NCI-H1048 (cell line): ENCODE measurements around the gene SLC6A12.

Experiments used
- DNase-seq: peaks from one replicate; lab custom pipeline; 2025; lab: John Stamatoyannopoulos, UW

SLC6A12 gene

DNA sequence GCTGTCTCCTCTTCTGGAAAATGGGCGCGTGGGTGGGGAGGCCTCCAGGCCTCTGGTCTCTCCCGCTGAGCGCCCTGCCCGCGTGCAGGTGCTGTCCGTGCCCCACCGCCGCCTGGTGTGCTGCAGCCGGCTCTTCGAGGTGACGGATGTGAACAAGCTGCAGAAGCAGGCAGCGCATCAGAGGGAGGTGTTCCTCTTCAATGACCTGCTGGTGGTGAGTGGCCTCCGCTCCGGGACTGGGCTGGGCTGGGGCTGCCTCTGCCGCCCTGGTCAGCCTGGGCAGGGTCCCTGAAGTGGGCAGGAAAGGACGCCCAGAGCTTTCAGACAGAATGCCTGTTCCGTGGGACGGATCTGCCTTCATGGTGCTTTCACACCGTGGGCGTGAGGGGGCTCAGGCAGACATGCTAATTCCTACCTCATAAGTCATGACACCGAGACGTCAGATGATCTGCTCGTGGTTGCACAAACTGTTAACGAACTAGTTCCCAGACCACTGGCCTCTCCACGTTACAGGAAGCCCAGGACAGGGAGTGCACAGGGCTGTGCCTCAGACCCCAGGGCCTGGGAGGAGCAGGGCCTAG lies 50.5 kb downstream of the SLC6A12 start:
- no peak for DNase-seq

DNA sequence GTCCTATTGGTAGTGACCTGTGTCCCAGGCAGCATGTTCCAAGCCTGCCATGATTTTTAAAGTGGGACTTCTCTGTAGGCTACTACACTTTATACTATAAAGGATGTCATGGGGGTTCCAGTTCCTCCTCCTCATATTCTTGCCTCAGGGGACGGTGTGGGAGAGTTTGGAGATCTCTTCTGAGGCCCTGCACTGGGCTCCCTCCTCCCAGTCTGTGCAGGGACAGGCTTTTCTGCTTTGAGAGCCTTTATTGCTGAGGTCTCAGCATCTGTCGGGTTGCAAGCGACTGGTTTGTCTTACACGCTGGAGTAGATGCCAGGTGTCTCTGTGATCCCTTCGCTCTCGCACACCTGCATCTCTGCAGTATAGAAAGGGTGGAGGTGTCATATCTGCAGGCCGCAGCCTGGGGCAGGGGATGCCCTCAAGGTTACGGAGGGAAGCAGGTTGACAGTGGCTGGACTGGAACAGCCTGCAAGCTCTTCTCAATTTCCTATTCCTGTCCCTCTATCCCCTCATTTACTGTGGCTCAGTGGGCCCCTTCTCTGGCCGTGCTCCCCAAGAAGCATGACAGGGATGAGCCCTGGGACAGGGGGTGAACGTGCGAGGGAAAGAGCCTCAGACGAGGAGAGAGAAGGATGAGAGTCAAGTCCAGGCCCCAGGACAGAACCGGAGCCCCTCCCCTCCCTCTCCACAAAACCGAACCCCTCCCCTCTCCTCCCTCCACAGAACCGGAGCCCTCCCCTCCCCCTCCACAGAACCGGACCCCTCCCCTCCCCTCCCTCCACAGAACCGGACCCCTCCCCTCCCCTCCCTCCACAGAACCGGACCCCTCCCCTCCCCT lies 51.3 kb downstream of the SLC6A12 start:
- DNase-seq, result no peak

DNA sequence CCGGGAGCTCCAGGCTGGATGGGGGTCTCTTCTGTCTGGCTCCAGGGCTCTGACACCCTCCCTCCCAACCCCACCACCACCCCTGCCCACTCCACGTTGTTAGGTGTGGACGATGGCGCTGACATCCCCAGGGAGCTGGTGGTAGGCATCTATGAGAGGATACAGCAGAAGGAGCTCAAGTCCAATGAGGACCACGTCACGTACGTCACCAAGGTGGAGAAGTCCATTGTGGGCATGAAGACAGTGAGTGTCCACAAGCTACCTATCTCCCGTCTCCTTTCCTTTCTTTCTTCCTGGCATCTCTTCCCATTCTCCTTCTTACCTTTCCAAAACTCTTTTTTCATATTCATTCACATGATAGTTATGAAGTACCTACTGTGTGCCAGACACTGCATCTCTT lies 52.1 kb downstream of the SLC6A12 start:
- no peak for DNase-seq

DNA sequence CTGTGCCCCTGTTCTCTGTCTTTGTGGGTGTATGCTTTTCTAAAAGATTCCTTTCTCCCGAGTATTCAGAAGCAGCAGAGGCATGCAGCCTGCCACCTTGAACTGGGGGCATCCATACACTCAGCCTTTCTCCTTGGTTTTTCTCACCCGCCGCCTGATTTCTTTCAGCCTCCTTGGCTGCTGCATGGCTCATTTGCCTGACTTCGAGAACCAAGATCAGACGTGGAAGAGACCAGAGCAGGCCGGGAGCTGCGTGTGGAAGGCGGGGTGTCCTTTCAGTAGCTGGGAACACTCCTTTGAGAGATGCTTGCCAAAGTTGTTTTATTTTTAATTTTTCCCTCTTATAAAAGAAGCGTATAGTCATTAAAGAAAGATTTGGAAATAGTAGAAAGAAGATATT lies 53.1 kb downstream of the SLC6A12 start:
- DNase-seq, result no peak

DNA sequence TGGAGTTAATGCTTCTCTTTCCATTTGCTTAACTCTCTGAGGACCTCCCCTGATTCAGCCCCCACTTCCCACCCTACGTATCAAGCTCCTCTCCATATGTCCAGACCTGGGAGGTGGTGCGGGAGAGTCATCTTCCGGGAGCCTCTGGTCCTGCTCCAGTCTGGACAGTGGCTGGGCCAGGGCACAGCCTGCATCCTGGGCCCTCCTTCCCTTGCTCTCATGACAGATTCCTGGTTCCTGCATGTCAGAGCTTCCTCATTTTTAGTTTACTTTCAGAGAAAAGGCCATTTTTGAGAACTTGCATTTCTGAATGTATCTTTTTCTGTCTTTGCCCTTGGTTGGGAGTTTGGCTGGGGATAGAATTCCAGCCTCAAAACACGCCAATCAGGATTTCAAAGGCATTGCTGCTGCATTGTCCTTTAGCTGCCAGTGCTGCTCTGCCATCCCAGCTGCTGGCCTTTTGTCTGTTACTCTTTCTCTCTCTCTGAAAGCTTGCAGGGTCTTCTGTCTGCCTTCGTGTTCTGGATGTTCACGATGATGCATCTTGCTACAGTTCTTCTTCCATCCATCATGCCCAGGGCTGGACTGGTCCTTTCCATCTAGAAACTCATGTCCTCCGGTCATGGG lies 54.7 kb downstream of the SLC6A12 start:
- no peak for DNase-seq

DNA sequence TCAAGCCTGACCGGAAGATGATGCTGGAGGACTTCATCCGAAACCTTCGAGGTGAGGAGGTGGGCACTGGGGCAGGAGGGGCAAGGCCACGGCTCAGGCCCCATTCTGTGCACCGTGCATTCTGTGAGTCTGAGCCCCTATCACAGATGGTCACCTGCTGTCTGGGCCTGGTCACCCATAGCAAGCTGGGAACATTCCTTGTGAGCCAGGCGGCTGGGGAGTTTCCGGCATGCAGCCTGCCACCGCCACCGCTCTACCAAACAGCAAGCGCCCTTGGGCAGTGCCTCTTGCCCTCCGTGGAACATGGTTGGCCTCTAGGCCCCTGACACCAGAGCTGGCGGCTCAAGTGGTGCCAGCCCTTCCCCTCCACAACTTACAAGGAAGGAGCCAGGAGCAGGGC lies 56.3 kb downstream of the SLC6A12 start:
- no peak for DNase-seq

DNA sequence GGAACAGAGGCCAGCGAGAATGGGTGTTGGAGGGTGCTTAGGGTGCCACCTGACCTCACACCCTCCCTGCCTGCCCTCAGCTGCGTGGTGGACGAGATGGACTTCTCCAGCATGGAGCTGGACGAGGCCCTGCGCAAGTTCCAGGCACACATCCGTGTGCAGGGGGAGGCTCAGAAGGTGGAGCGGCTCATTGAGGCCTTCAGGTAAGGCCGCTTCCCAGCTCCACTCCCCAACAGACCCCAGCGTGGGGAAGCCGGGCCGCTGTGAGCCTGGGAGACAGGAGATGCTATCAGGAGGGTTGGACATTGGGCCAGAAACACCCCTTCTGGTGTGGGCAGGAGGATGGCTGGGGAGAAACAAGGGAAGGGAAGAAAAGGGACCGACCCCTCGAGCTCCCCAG lies 57.0 kb downstream of the SLC6A12 start:
- DNase-seq, result no peak

DNA sequence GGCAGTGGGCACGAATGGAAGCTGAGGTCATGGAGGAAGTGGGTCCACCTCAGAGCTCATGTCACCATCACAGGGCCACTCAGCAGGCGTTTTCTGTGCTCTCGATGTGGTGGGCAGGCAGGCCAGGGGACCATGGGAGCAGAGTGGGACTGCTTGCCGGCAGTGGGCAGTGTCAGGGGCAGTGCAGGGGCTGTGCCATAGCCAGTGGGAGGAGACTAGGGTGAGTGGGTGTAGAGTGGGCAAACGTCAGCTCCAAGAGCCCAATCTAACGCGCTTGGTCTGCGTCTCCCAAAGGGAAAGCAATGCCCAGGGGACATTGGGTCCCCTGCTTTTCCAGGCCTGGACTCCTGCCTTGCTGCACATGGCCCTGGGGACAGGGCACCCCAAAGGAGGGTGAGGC lies 58.3 kb downstream of the SLC6A12 start:
- DNase-seq, result no peak

DNA sequence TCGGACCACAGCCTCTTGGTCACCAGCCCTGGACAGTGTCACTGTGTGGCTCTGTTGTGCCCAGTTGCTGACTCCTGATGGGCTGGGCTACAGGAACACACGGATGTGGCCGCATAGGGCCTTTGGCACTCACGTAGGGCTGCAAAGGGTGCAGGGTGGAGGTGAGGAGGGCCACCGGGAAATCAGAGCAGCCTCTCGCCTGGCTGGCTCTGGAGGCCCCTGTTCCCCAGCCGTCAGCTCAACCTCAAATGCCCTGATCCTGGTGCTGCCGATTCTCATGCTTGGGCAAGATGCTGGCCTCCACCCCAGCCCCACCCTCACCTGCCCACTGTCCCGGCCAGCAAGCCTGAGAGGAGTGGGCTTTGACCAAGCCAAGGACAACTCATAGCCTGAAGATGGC lies 59.0 kb downstream of the SLC6A12 start:
- no peak for DNase-seq

DNA sequence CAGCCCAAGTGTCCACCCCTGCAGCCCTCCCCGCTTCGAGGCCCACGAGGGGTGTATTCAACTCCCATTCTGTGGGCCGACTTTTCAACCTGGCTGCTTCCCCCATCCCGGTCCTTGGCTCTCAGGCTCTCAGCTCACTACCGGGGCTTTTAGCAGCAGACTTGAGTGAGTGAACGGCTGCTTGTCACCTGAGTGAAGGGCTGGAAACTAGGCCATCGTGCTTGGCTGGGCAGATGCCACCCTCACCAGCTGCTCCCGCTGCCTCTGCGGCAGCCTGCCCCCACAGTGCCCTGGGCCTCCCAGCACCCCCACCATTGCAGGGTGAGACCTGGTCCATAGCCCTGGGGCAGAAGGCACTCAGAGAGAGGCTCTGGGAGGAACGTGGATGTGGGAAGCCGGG lies 59.9 kb downstream of the SLC6A12 start:
- no peak for DNase-seq

DNA sequence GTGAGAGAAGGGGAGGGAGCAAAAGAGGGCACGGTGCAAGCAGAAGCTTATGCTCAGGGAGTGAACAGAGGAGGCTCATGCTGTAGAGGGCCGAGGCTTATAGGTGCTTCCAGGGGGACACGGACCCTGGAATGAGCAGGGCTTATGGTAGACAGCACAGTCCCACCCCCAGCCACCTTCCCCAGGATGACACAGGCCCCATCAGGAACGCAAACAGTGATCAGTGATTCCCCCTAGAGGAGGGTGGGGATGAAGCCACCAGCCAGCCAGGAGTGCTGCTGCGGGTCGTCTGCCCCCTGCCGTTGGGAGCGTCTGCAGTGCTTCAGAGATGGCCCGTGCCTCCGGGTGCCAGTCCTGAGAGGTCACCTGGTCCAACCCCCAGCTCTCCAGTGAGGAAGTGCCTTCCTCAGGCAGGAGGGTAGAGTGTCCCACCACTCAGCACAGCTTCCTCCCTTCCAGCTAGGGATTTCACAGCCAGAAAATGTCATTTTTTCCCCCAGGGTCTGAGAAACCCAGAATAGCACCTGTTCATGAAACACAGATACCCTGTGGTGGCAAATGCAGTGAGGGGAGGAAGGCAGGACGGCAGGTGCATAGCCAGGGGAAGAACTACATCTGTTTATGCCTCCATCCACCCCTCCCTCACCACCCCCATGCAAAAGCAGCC lies 60.7 kb downstream of the SLC6A12 start:
- DNase-seq, result no peak

DNA sequence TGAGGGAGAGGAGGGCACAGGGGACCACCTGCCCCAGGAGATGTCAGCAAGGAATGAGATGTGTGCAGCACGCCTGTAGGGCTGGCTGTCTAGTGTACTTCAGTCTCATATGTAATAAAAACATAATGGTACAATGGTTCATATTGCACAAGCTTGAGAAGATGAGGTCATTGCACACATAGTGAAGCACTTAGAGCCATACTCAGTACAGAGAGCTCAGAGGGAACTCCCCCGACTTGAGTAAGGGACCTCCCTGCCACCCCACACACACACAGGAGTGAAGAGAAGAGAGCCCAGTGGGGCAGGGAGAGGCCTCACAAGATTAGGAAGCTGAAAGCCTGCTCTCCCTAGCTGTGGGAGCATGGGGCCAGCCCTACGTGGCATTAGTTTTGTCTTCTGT lies 61.5 kb downstream of the SLC6A12 start:
- DNase-seq, result no peak

DNA sequence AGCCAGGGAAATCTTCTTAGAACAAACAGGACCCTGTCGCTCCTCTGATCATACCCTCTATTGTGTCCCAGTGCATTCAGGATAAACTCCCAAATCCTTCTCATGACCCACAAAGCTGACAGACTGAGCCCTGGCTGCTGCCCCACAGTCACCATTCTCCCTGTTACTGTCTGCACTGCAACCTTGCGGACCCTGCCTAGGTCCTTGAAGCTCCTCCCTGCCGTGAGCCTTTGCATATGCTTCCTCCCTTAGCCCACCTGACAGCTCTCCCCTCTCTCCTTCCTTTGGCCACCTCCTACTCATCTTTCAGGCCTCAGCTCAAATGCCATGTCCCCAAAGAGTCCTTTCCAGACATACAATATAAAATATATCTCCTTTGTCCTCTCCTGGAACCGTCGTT lies 62.4 kb downstream of the SLC6A12 start:
- DNase-seq, result no peak

DNA sequence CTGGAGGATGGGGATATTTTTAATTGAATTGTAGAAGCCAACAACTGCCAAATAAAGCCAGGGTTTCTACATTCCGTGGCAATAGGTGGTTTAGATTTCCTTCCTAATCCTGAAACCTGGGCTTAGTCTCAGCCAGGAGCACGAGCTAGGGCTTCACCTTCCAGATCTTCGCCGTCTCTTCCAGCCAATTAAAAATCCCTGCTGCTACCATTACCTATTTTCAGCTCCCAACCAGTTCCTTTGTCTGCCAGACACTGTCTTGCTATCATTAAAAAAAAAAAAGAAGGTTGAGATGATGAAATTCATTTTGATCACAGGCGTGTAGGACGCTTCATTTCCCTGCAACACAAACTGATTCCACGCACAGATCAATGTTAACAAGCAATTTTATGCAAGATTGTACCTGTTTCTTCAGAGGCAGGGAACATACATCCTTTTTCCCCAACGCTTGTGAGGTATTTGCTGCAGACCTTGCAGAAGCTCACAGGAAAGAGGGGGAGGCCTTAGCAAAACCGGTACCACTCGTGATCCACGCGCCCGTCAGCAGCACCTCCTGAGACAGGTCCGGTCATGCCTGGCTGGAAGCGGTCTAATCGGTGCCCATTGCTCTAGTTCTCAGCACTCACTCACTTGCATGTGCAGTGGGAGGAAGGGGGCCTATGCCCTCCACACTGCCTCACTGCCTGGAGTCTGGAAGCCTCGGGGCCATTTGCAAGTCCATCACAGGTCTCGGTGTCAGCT lies 65.1 kb downstream of the SLC6A12 start:
- no peak for DNase-seq

DNA sequence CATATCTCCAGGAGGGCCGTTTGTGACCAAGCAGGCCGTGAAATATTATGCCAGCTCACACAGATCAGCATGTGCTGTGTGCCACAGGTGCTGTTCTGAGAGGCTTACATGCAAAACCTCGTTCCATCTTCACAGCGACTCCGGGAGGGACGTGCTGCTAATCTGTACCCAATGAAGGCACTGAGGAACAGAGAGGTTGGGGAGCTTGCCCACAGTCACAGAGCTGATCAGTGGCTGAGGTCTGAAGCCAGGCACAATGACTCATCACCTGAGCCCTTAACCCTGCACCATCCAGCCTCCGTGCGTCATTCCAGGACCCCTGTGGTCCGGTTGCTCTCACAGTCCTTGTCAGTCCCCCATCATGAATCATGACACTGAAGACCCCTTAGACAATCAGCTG lies 66.7 kb downstream of the SLC6A12 start:
- no peak for DNase-seq

DNA sequence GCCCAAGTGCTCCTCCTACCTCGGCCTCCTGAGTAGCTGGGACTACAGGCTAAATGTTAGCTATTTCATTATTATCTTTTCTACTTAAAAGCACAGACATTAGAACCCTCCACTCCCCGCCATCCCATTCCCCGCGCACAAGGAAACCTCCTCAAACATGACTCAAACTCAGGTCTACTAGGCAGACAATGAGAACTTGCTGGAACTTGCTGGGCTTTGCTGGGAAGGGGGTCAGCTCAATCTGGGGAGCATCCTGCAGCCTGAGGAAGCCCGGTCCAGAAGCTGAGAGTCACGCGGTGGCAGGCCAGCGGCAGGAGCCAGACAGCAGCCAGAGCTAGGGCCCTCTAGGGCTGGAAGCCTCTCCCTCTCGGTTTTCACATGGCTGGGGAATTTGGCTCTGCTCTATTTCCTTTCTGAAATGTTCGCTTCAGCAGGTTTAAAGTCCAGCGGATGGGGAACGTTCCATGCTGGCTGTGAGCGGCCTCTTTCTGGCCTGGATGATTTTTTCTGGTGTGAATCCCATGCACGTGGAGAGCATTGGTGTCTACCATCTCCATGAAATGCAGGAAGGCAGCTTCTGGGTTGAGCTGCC lies 68.5 kb downstream of the SLC6A12 start:
- no peak for DNase-seq

DNA sequence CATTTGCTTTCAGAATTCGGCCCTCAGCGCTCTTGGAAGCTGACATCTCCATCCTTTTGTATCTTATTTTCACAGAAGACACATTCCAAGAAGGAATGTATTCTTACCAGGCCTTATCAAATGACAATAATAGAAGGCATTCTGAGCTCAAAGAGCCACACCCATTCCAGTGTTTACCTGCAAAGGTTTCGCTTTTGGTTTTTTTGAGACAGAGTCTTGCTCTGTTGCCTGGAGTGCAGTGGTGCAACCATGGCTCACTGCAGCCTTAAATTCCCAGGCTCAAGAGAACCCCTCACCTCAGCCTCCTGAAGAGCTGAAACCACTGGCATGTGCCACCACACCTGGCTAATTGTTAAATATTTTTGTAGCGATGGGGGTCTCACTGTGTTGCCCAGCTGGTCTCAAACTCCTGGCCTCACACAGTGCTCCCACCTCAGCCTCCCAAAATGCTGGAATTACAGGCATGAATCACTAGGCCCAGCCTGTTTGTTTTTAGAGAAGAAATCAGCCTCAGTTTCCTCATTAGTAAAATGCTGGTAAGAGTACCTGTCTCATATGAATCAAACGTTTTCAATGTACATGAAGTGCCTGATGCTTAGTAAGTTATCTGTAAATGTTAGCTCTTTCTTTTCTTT lies 69.2 kb downstream of the SLC6A12 start:
- no peak for DNase-seq

DNA sequence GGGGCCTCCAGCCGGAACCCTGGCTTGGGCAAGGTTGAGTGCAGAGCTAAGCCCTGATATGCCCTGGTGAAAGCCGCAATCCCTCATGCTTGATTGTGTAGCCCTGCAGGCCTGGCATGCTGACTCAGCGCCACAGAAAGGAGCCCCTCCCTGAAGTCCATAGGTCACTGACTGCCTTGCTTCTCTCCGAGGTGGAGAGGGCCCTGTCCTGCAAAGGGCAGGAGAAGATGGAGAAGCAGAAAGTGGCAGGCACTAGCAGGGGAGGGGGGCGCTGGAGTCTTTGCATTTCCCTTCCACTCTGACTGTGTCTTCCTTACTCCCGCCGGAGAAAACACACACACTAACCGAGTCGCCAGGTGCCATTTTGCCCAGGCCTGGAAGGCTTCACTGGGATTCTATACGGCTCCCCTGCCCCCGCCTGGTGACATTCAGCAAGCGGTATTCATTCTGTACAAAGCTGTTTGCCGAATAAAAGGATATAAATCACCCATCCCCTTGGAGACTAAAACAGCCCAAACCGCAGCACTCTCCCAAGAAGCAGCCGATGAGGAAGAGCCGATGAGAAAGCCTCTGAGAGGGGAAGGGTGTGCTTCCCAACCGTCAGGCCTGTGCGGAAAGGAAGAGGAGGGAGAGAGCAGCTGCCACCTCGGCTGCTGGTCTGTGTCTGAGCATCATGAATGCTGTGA lies 69.8 kb downstream of the SLC6A12 start:
- no peak for DNase-seq

DNA sequence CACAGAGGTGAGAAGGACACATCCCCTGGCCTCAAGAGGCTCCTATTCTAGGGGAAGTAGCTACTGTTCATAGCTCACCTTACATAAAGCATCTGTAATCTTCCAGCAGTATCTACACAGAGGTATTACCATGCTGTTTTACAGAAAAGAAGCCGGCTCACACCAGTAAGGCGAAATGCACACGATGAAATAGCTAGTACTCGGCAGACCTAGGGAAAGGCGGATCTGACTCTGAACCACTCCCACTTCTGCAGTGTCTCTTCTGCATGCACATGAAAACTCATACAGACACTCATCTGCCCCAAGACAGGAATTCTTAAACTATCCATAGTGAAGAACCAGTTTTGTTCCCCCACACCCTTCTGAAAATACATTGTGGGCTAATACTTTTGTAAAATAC lies 73.8 kb downstream of the SLC6A12 start:
- no peak for DNase-seq
